ENCODE data around the gene PDCD1.
"Not testable (repeated sequence)": the region's sequence is repeated elsewhere in the genome, so short reads cannot be mapped to it uniquely, and the experiment has no call there.

PDCD1 gene

DNA sequence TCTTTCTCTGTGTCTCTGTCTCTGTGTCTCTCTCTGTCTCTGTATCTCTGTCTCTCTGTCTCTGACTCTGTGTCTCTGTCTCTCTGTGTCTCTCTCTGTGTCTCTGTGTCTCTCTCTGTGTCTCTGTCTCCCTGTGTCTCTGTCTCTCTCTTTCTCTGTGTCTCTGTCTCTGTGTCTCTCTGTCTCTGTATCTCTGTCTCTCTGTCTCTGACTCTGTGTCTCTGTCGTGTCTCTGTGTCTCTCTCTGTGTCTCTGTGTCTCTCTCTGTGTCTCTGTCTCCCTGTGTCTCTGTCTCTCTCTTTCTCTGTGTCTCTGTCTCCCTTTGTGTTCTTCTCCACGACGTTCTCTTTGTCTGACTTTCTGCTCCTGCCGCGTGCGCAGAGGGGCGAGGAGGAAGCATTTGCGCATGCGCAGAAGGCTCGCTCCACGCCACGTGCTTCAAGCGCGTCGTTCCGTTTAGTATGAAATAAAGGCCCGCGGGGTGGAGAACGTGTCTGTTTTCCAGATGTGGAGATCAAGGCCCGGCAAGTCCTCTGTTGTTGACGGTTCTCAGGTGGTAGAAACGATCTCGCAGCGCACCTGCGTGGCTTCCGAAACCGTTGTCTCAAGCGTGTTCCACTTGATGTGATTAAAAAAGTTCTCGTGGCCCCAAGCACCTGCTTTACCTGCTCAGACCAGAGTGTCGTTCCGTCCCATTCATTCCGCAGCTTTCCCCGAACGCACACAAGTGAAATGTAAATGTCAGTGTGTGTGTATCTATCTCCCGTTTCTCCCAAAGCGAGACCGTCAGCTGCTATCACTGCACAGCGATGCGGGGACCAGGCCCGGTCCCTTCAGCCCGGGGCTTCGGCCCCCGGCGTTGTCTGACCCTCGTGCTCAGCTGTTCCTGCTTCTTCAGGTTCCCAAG, 34.9 kb downstream of the PDCD1 start:
- DNase-seq: not testable (repeated sequence)

DNA sequence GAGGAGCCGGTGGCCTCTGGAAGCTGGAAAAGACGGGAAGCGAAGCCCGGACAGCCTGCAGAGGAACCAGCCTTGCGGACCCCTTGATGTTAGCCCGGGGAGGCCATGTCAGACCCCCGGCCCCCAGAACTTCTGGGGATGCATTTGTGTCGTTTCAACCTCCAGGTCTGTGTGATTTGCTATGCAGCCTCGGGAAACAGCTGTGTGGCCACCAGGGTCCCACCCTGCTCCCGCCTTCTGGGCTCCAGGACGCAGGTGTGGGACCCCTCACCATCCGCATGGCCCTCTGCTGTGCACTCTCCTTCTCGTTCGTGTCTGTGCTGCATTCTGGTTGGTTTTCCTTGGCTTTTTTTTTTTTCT, 36.5 kb downstream of the PDCD1 start:
- DNase-seq: no peak

DNA sequence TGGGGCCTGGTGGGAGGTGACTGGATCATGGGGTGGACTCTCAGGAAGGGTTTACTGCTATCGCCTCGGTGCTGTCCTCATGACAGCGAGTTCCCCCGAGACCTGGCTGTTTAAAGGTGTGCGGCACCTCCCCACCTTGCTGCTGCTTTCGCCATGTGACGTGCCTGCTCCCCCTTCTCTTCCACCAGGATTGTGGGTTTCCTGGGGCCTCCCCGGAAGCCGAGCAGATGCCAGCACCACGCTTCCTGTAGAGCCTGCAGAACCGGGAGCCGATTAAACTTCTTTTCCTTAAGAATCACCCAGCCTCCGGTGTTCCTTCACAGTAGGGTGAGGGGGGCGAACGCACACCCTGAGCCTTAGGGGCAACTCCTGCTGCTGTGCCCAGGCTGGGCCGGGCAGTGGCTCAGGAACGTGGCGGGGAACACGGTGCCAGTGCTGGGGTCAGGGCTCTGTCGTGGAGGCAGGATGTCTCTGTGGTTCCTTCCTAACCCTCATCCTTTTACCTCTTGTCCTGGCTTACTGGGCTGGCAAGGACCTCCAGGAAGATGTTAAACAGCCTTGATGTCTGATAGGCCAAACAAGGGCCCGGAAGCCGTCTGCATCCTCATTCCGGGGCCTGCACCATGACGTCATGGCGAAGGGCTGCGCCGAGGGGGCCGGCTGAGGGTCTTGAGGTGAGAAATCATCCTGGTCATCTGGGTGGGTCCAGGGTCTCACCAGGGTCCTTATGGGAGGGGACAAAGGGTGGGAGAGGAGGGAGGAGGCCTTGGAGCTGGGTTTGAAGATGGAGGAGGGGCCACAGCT, 37.0 kb downstream of the PDCD1 start:
- no peak for DNase-seq

DNA sequence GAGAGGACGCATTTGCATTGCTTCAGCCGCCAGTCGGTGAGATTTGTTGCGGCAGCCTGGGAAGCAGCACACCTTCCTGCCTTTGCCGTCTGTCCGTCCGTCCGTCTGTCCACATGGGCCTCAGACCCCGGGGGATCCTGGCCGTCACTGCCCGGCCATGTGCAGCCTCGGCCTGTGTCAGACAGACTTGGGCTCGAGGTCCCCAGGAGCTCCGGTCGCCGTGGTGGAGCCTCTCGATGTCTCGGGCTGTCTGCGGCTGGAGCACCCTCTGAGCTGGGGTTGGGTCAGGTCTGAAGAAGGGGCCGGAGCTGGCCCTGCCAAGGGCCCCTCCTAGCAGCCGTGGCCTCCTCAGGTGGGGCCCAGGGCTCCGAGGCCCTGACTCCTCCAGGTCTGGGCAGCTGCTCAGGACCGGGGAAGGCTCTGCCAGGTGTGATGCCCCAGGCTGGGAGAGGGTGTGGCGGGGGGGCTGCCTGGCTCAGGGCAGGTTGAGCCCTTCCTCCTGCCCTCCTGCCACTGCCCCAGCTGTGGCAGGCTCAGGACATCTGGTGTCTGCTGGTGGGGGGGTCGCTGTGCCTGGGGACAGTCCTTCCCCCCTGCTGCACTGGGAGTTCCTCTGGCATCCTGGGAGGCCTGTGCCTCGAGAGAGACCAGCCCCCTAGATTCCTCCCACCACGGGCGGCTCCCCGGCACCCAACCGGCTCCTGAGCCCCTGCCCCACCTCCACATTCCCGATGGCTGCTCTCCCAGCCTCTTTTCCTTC, 37.9 kb downstream of the PDCD1 start:
- DNase-seq: no peak

DNA sequence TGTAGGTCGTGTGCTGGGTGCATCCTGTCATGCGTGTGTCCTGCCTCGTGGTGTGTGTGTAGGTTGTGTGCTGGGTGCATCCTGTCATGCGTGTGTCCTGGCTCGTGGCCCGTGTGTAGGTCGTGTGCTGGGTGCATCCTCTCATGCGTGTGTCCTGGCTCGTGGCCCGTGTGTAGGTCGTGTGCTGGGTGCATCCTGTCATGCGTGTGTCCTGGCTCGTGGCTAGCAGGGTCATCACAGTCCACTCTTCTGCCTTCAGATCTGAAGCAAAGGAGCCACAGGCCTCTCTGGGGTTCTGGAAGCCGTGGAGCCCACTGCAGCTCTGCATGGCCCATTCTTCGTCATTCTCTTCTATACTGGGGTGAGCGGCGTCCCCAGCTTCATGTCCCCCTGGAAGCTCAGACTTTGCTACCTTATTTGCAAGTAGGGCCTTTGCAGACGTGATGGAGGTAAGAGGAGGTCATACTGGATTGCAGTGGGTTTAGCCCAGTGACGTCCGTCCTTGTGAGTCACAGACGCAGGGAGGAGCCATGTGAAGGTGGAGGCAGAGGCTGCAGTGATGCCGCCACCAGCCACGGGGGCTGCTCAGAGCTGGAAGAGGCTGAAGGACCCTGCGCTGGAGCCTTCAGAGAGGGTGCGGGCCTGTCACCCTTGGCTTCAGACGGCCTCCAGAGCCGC, 38.6 kb downstream of the PDCD1 start:
- DNase-seq: not testable (repeated sequence)

DNA sequence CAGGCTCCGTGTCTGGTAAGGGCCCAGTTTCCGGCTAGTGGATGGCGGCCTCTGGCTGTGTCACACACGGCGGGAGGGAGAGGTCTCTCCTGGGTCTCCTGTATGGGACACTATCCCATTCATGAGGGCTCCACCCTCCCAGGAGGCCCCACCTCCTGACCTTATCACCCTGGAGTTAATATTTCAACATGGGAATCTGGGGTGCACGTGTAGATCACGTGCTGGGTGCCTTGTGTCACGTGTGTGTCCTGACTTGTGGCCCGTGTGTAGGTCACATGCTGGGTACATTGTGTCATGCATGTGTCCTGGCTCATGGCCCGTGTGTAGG, 39.8 kb downstream of the PDCD1 start:
- no peak for DNase-seq

DNA sequence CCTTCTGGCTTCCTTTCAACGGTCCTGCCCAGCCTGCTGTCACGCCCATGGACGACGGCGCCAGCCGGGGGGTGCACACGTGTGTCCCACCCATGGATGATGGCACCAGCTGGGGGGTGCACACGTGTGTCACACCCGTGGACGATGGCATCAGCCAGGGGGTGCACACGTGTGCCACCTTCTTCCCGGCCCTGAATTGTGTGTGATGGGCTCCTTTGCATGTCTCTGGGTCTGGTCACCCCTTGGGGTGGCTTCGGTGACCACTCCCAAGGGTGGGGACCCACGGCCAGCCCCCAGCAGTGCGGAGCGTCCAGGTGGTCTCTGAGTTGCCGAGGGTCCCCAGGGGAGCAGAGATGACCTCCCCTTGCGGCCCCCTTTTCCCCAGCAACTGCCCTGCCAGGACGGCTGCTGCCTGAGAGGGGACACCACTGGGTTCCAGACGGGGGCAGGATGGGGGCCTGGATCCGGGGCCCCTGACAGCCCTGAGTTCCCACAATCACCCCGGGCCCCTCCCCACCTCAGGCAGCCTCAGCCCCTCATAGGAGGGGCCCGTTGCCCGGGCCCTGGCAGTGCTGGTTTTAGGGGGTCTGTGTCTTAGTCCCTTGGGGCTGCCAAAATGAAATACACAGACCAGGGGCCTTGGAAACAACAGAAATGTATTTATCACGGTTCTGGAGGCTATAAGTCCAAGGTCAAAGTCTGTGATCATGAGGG, 40.3 kb downstream of the PDCD1 start:
- DNase-seq: no peak

DNA sequence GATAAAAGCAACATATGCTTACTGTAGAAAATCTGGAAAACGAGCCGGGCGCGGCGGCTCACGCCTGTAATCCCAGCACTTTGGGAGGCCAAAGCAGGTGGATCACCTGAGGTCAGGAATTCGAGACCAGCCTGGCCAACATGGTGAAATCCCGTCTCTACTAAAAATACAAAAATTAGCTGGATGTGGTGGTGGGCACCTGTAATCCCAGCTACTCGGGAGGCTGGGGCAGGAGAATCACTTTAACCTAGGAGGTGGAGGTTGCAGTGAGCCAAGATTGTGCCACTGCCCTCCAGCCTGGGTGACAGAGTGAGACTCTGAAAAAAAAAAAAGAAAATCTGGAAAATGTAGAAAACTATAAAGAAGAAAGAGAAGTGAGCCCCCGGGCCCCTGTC, 40.9 kb downstream of the PDCD1 start:
- not testable (repeated sequence) for DNase-seq

DNA sequence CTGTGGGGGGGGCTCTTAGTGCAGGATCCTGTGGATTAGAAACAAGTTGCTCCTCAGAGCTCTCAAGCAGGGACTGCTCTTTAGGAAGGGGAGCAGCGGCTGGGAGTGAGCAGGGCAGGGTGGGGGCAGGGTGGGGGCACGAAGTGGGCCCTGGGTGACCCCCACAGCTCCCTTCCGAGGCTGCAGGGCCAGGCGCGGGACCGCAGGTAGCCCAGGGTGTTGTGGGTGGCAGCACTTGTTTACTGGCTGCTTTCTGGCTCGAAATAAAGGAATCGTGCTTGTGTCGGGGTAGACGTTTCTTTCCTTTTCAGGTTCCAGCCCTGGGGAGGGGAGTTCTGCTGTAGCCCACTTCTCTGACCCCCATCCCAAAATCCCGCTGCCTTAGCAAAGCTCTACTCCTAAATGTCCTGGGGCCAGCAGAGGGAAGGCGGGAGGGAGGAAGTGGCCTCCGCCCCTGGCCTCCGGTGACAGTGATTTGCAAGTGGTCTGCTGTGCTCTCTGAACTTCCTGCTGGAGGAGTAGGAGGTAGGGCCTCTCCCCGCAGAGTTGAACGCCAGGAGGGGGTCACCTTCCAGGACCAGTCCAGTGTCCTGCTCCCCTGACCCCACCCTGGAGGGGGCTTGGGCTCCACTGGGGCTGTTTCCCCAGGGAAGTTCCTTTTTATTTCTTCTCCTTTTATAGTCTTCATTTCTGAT, 41.4 kb downstream of the PDCD1 start:
- no peak for DNase-seq

DNA sequence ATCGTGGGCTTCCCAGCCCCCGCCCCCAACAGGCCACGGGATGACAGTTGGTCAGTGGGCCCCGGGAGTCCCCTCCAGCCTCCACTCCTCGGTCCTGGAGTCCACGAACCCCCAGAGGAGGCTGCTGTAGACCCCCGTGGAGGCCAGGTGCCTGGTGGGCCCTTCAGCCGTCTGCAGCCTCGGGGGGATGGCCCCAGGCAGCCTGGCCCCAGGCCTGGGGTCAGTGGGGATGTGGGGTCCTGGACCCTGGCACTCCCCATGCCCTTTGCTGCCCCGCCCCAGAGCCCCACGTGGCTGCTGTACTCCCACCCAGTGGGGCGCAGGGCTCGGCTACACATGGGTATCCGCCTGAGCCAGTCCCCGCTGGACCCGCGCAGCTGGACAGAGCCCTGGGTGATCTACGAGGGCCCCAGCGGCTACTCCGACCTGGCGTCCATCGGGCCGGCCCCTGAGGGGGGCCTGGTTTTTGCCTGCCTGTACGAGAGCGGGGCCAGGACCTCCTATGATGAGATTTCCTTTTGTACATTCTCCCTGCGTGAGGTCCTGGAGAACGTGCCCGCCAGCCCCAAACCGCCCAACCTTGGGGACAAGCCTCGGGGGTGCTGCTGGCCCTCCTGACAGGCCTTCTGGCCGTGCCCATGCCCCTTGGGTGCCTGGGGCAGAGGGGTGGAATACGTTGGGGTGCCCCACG, 42.1 kb downstream of the PDCD1 start:
- no peak for DNase-seq

DNA sequence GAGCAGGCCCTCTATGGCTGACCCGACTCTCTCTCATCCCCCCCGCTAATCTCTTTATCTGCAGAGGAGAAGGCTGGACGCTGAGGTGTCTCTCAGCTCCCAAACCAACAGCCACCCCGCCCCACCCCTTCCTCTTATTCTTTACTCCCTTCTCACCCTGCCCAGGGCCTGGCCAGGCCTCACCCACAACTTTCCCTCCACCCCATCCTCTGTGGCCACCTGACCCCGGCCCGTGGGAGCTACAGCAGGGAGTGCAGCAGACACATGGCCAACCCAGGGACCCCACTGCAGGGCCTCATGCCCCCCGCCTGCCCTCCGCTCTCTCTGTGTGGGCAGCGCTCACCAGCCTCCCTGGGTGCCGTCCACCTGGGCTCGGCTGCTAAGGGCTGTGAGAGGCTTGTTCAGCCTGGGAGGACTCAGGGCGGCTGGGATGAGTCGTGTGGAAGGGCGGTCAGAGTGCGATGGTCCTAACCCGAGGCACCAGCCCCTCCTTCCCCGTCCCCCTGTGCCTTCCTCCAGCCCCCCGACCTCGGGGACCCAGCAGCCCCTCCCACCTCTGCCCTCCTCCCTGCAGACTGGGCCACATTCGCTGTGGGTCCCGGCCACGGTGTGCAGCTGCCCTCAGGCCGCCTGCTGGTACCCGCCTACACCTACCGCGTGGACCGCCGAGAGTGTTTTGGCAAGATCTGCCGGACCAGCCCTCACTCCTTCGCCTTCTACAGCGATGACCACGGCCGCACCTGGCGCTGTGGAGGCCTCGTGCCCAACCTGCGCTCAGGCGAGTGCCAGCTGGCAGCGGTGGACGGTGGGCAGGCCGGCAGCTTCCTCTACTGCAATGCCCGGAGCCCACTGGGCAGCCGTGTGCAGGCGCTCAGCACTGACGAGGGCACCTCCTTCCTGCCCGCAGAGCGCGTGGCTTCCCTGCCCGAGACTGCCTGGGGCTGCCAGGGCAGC, 42.9 kb downstream of the PDCD1 start:
- DNase-seq: no peak

DNA sequence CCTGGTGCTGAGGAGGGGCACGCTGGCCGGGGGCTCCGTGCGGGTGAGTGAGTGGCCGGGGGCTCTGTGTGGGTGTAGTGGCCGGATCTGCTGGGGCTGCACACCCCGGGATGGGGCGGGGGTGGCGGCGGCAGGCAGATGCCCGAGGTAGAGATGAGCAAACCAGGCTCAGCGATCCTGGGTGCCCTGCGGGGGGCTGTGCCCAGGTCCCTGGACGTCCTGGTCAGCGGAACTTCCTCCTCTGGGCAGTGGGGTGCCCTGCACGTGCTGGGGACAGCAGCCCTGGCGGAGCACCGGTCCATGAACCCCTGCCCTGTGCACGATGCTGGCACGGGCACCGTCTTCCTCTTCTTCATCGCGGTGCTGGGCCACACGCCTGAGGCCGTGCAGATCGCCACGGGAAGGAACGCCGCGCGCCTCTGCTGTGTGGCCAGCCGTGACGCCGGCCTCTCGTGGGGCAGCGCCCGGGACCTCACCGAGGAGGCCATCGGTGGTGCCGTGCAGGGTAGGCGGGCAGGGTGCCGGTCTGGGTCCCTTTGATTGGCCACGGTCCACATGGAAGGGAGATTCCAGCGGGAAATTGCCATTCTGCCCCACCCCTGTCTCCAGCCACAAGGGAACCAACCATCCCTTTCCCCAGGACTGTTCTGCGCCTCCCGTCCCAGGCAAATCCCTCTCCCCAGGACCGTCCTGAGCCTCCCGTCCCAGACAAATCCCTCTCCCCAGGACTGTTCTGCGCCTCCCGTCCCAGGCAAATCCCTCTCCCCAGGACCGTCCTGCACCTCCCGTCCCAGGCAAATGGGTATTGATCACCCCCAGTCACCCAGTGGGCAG, 43.8 kb downstream of the PDCD1 start:
- DNase-seq: no peak

DNA sequence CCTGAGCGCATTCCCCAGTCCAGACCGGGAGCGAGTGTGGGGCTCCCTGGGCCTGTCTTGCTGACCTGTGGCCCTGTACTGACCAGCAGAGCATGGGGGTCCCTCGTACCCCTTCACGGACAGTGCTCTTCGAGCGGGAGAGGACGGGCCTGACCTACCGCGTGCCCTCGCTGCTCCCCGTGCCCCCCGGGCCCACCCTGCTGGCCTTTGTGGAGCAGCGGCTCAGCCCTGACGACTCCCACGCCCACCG, 44.4 kb downstream of the PDCD1 start:
- DNase-seq: no peak

DNA sequence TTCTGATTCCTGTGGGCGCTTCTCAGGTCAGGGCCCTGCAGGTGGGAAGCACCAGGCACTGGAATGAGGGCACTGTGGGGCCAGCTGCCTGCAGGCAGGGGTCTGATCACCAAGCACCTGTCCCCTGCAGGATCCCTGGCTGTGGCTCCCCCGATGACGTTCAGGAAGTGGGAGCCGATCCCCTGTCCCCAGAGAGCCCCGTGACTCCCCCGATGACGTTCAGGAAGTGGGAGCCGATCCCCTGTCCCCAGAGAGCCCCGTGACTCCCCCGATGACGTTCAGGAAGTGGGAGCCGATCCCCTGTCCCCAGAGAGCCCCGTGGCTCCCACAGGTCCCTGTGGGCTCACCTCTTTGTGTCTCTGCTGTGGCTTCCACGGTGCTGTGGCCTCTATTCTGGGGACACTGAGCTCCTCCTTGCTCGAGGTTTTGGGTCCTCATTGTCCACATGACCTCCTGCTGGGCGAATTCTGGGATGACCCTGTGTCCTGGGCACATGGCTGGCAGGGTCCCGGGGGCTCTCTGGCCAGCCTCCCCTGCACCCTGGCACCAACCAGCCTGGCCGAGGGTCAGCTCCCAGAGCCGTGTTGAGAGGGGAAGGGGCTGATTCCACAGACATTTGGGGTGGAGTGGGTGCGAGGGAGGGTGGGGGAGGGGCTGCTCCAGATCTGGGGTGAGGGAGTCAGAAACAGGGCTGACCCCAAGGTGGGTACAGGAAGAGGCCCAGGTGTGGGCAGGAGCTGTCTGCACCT, 44.9 kb downstream of the PDCD1 start:
- DNase-seq: no peak

DNA sequence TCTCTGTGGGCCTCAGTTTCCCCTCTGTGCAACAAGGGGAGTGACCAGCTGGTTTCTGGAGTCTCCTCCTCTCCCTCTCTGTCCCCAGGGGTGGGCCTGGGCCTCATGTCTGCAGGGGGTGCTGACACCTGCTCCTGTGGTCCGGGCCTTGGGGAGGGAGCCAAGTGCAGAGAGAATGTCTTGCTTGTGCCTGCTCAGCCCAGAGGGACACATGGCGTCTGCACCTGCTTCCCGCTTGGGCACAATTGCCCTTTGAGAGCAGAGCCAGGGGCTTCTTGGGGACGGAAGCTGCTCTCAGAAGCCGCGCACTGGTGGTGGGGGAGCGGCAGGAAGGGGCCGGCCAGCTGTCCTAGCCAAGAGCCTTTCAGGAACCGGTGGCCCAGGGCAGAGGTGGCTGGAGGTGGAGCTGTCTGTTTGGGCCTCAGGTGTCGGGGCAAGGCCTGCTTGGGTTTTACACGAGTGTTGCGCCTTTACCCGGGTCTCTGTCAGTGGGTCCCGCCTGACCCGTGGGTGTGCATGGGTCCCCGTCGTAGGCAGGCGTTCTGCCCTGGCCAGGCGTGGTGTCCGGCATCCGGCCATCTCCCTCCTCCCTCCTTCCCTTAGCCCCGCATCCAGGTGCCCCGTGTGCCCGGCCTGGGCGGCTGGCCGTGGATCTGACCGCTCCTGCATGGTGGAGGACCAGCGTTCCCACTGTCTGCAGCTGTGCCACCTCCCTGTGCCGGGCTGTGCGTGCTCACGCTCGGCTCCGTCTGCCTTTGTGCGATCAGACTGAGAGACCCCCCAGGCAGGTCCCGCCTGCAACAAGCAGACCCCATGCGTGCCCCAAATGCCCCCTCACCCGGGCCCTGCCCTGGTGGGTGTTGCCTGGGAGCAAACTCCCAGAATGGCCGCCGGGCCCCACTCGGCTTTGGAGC, 45.7 kb downstream of the PDCD1 start:
- DNase-seq: no peak

DNA sequence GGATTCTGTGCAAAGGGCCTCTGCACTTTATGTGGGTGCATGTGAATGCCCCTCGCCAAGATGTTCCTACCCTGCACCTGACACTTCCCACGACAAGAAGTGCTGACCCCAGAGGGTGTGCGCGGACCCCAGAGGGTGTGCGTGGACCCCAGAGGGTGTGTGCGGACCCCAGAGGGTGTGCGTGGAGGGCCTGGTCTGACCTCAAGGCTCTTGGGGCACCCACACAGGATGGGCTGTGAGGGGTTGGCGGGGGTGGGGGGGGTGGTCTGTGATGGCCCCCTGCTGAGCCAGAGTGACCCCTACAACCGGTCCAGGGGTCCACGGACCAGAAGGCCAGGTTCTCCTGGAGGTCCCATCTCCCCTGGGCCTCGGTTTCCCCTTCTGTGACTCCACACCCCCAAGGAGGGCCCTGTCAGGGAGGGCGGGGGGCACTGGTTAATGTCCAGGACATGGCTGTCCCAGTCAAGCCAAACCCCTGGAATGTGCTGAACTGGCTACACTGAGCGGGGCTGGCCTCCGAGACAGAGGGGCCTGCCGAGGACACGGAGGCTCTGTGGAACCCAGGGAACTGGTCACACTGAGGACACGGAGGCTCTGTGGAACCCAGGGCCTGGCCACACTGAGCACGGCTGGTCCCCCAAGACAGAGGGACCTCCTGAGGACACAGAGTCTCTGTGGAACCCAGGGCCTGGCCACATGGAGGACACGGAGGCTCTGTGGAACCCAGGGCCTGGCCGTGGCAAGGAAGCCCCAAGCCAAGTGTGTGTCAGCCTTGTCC, 46.6 kb downstream of the PDCD1 start:
- DNase-seq: no peak
